BJ (cell line): ENCODE measurements around the gene KDM4B. TPM values are rescaled to one million over a fixed set of nuclear protein-coding genes. Genes with fewer than 3 reads are reported as not detected.
A peak's percentile ranks its signal among the peaks of the same experiment; 100 is the strongest.

Source experiments
- CTCF ChIA-PET: fragments of 350-600 bp; formaldehyde crosslinking; extraction: SDS; loops from one replicate; lab custom pipeline; 2021; ENCODE audit warnings: antibody characterized with exemption, inconsistent platforms; lab: Yijun Ruan, JAX
- POLR2A ChIA-PET: fragments of 300-600 bp; sonication (Branson Sonifier 250); formaldehyde crosslinking; extraction: SDS; loops from one replicate; lab custom pipeline; 2021; ENCODE audit warnings: antibody characterized with exemption; lab: Charles Lee
- DNase-seq: peaks from one replicate; pipeline ENCODE4 v3.0.0-alpha.2; 2011; ENCODE audit warnings: low read depth
- H3K27me3 ChIP-seq: 2 replicates; pipeline ENCODE4 v1.6.0; 2011; ENCODE audit warnings: low read length; ENCODE audit not compliant: control insufficient read depth, insufficient read depth
- H3K36me3 ChIP-seq: 2 replicates; pipeline ENCODE4 v1.5.1; 2011; ENCODE audit warnings: low read length; ENCODE audit not compliant: control insufficient read depth, insufficient read depth
- H3K4me3 ChIP-seq: 2 replicates; pipeline ENCODE4 v1.5.1; 2011; ENCODE audit warnings: low read depth, mild to moderate bottlenecking, control low read depth, low read length
- CTCF ChIP-seq: IDR thresholded peaks from 2 replicates; pipeline ENCODE4 v1.5.1; 2011; ENCODE audit warnings: low read depth, mild to moderate bottlenecking, control low read depth, inconsistent platforms, low read length, moderate library complexity; ENCODE audit not compliant: insufficient read depth
- polyA minus RNA-seq: library from RNA; depleted of rRNA, polyadenylated mRNA; stranded (reverse); fragments of >200 nt; gene quantifications from 2 replicates; pipeline ENCODE4 v1.2.3, GENCODE V29; 2011; rRNA and poly(A)+ RNA removed
- polyA plus RNA-seq: library from polyadenylated mRNA; depleted of rRNA; stranded (reverse); fragments of >200 nt; gene quantifications from 2 replicates; pipeline ENCODE4 v1.2.3, GENCODE V29; 2011; rRNA removed

The KDM4B gene
- 10.5 and 15.2 TPM in 2 replicates for polyA plus RNA-seq
- polyA minus RNA-seq, result 32.3 and 40.0 TPM in 2 replicates

- DNase-seq, result peak; percentile 97
- ChIA-PET CTCF (interaction anchor here (0.6 to 1.7 kb wide), 7 partner anchors 17 to 160 kb away, joined by 3 to 8 read pairs (median 3); no protein-coding TSS in a partner anchor), POLR2A (interaction anchor here (0.7 to 1.2 kb wide), 3 partner anchors 10 to 57 kb away, joined by 3 to 6 read pairs (median 5); no protein-coding TSS in a partner anchor)
- Histone ChIP-seq H3K4me3 (peak within 1 kb of the TSS; percentile 83), H3K36me3 (no peaks in the 10 kb centered on the region), H3K27me3 (no peaks in the 10 kb centered on the region)
- no peak for TF ChIP-seq CTCF
These were observed at the start of gene KDM4B for GRCh38 chr19:4968462-4969291. KDM4B (plus strand) TSS chr19:4969113; CDS start chr19:5032891, 63,778 bp downstream.

GRCh38 chr19:4922530-4923275 lies 46.2 kb upstream of the KDM4B start:
- no peak for DNase-seq
- ChIA-PET POLR2A (no interaction called here), CTCF (interaction anchor here (1.3 to 1.8 kb wide), 2 partner anchors 11 to 109 kb away, joined by 3 to 5 read pairs; no protein-coding TSS in a partner anchor)

GRCh38 chr19:4923276-4923747 lies 45.6 kb upstream of the KDM4B start:
- Histone ChIP-seq H3K27me3 (no peaks in the 10 kb centered on the region), H3K4me3 (no peak overlapping the region), H3K36me3 (peaks cover 1% of the 10 kb centered on the region; the same call in 1 of the 2 replicates)
- ChIA-PET POLR2A (no interaction called here), CTCF (interaction anchor here (1.8 kb wide), 1 partner anchor 12 kb away, joined by 5 read pairs; no protein-coding TSS in a partner anchor)
- DNase-seq, result no peak
- no peak for TF ChIP-seq CTCF

More at GRCh38 chr19:4922530-4923275, 46.2 kb upstream of the KDM4B start:
- H3K4me3 ChIP-seq, result no peak overlapping the region
- H3K36me3 ChIP-seq, result peaks cover 1% of the 10 kb centered on the region; the same call in 1 of the 2 replicates
- TF ChIP-seq CTCF, result no peak
- no peaks in the 10 kb centered on the region for H3K27me3 ChIP-seq

- CTCF ChIA-PET, result interaction anchor here (1.1 kb wide), 1 partner anchor 120 kb away, joined by 3 read pairs; no protein-coding TSS in a partner anchor
- Histone ChIP-seq H3K36me3 (peaks cover 10% of the 10 kb centered on the region), H3K27me3 (no peaks in the 10 kb centered on the region), H3K4me3 (no peak overlapping the region)
- no peak for TF ChIP-seq CTCF
- DNase-seq, result no peak
- POLR2A ChIA-PET, result interaction anchor here (0.7 kb wide), 1 partner anchor 120 kb away, joined by 3 read pairs; no protein-coding TSS in a partner anchor
These were observed 39.7 kb upstream of the KDM4B start for GRCh38 chr19:4929186-4929585.
